B cell (primary cell): Measurements from ENCODE around the gene PRKAG2.

Experiments
- CTCF ChIP-seq: fragments of 200-600 bp; IDR thresholded peaks from one replicate; pipeline ENCODE4 v1.8.0; 2022; ENCODE audit warnings: antibody characterized with exemption, mild to moderate bottlenecking
- EZH2 ChIP-seq: IDR thresholded peaks from 2 replicates; pipeline ENCODE4 v1.6.1; 2012; ENCODE audit warnings: borderline replicate concordance, low read depth, mild to moderate bottlenecking, moderate library complexity, low read length; ENCODE audit not compliant: insufficient read depth, poor library complexity, severe bottlenecking

GRCh38 chr7:151871904-151872303 is 5.0 kb downstream of the PRKAG2 start:
- TF ChIP-seq CTCF (no peak), EZH2 (no peak)
